Raji (cell line): Measurements from ENCODE around the gene CMTM1.

Experiments used
- POLR2A ChIP-seq: IDR thresholded peaks from 2 replicates; pipeline ENCODE4 v1.6.1; 2011; ENCODE audit warnings: low read depth, low read length, control low read depth; ENCODE audit not compliant: insufficient read depth

Gene CMTM1

DNA sequence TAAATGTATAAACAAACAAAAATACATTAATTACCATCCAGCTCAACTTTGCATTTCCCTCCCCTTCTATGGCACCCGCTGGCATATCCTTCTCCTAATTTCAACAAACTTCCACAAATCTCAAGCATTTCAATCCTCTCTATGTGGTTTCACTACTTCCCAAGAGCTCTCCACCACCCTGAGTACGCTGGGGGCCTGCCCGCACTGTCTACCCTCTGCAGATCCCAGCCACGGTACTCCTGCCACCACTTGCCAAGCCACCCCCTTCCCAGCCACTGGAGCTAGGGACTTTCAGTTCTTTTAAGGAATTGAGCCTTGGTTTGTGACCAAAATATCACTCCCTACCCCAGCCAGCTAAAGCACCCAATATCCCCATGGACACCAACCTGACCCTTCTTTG, 18.2 kb upstream of the CMTM1 start:
- no peak for TF ChIP-seq POLR2A

DNA sequence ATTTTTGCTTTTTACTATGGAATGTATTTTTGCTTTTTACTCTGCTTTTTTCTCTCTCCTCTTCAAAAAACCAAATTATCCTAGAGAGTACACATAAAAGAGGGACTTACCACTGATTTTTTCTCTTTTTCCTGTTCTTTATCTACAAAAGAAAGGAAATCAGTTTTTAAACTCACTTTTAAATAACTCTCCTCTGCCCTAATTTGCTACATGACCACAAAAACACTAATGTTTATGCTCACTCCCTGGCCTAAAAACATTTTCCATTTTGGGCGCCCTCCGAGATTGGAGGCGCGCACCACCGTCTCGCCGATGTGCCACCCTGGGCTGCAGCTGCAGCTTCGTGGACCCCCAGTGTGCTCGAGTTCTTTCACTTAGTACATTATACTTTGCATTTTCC, 17.4 kb upstream of the CMTM1 start:
- TF ChIP-seq POLR2A = no peak

DNA sequence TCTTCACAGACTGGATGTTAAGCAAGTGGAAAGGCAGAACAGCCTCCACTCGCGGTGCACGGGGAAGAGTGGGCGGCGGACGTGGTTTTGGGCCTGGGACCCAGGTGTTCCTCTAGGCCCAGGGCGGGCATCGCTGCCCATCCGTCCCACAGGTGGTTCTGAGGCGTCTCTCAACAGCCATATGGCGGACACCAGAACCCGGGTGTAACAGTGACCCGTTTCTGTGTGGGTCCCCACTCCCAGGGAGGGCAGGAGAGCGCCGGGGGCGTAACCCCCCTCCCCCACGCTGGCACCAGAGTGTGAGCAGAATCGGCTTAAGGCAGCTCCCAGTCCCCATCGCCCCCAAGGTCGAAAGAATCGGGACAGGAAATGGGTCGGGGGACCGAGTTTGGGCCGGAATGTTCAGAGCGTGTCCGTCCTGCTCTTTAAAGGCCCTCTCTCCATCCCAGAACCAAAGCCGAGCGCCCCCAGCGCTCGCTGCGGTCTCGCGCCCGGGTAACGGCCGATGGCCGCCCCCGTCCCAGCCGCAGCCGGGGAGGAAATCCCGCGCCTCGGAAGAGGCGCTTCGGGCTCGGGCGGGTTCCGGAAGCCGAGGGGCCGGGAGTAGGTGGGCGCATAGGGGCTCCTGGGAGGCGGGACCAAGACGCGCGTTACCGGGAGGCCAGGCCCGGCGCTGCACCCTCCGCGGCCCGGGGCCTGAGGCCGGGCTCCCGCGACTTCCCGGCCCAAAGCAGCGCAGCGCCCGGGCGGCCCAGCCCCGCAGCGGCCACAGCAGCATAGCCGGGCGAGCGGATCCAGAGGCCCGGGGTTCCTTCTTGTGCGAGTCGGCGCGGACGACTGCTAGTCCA, 16.7 kb upstream of the CMTM1 start, which contains the start of gene TK2:
Gene TK2, minus strand, starts transcription at position 839 of the 848 bp plus-strand sequence. Its CDS starts 61 bp downstream, at position 778.
- no peak for TF ChIP-seq POLR2A

DNA sequence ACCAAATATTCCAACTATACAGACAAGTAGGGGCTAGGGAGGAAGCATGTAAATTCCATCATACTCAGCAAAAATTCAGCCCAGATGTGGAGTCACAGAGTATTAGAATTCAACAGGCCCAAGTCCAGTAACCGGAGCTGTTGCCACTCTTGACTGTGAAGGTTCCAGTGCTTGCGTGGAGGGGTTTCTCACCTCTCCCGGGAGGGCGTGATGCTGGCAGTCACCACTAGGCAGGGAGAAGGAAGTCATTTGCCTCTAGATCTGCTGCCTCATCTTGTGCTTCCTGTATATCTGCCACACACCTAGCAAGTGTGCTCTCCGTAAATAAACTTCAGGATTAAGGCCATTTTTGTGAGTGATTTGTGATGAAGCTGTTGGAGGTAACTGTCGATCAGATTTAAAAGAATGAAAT, 14.9 kb upstream of the CMTM1 start:
- TF ChIP-seq POLR2A = peak; percentile 54; the same call in 1 of the 2 replicates

DNA sequence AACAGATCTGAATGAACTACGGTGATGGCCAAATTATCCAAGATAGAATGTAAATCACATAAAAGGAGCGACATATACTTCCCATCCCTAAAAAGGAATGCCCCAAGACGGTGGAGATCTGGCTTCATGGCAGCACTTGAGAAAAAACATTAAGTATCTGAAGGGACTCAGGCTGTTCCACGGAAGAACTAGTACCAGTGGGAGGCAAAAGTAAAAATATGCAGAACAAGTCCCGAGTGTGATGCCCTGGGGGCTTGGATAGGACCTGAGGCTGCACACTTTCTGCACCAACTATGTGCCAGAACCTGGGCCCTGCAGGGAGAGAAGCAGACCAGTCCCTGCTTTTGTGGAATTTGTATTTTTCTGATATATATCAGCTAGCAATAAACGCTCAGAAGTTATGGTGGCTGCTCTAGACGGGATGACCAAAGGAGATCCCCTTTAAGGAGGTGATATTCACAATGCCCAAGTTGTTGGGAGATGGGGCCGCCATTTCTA, 14.4 kb upstream of the CMTM1 start:
- no peak for TF ChIP-seq POLR2A

DNA sequence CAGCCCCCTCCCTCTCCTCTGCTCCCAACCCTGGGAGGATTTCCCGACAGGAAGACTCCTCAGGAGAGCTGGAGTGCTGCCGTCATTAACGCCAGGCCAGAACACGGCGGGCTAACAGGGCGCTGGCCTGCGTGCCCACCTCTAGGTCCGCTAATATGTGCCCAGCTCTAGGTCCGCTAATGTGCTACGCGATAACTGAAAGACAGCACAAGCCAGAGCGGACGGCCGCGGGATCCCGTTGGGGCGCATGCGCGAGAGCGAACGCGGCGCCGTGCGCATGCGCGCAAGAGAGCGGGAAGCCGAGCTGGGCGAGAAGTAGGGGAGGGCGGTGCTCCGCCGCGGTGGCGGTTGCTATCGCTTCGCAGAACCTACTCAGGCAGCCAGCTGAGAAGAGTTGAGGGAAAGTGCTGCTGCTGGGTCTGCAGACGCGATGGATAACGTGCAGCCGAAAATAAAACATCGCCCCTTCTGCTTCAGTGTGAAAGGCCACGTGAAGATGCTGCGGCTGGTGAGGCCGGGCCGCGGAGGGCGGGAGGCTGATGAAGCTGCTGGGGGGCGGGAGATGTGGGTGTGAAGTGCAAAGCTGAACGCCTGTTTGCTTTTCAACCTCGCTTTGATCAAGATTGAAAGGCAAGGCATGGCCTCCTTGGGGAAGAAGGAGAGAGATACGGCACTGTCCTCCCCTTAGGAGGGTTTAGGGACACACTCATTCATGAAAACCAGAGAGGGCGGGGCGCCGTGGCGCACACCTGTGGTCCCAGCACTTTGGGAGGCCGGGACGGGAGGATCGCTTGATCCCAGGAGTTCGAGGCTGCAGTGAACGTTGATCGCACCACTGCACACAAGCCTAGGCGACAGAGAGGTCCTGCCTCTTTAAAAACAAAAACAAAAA, 13.7 kb upstream of the CMTM1 start, which contains the start of gene CKLF:
Gene CKLF, plus strand, starts transcription at position 291 of the 892 bp plus-strand sequence. Its CDS starts 140 bp downstream, at position 431.
- TF ChIP-seq POLR2A = peak; percentile 93

DNA sequence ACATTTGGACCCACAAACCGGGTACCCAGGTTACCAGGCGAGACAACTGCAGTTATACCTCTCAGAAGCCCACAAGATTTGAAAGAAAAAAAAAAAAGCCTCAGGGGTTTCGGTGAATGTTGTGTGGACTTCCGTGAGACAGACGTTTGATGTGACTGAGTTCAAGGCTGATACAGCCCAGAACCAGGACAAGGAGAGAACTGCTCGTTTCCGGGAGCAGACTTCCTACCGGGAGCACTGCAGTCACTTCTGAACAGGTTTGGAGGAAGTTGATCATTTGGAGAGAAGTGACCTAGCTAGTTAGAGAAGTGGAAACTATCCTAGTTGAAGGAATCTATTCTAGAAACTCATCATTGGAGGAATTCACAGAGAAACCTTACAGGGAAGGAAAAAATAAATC, 13.0 kb upstream of the CMTM1 start:
- no peak for TF ChIP-seq POLR2A

DNA sequence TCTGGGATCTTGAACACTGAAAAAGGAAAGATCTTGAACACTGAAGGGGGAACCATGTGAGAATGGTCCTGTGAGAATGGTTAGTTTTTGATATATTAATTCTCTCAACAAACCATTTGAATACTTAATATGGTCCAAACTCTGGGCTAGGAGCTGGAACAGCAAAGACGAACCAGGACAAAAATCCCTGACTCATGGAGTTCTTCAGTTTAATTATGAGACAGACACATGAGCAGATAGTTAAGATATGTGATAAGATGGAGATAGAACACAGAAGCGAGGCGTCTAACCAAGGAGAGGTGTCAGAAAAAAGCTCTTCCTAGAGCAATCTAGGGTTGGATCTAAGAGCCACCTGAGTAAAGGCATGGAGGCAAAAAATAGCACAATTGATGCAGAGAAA, 12.2 kb upstream of the CMTM1 start:
- no peak for TF ChIP-seq POLR2A

DNA sequence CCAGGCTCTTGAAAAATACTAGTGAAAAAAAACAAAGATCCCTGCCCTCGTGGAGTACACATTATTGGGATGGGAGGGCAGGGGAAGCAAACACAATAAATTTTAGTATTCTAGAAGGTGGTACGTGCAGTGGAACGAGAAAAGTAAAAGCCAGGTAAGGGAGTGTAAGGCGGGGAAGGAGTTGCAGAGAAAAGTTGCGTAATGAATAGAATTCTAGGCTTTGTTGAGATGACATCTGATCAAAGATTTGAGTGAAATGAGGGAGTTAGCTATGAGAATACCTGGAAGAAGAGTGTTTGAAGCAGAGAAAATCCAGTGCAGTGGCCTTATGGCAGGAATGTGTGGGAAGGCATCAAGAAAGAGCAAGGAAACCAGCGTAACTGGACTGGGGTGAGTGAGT, 11.7 kb upstream of the CMTM1 start:
- no peak for TF ChIP-seq POLR2A

DNA sequence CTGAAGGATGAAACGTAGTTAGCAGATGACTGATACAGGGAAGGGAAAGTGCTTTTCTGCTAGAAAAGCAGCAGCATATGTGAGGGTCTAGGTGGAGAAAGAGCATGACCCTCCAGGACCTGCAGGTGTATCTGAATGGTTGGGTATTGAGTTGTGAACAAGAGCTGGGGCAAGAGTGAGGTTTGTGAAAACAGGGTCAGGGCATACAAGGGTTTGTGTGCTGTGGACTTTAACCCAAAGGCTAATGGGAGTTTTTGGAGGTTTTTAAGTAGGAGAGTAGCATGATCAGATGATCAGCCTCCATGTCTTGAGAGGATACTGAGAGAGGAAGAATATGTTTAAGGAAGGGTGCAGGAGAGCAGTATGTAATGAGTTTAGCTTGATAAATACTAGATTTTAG, 6.1 kb upstream of the CMTM1 start:
- TF ChIP-seq POLR2A = no peak

DNA sequence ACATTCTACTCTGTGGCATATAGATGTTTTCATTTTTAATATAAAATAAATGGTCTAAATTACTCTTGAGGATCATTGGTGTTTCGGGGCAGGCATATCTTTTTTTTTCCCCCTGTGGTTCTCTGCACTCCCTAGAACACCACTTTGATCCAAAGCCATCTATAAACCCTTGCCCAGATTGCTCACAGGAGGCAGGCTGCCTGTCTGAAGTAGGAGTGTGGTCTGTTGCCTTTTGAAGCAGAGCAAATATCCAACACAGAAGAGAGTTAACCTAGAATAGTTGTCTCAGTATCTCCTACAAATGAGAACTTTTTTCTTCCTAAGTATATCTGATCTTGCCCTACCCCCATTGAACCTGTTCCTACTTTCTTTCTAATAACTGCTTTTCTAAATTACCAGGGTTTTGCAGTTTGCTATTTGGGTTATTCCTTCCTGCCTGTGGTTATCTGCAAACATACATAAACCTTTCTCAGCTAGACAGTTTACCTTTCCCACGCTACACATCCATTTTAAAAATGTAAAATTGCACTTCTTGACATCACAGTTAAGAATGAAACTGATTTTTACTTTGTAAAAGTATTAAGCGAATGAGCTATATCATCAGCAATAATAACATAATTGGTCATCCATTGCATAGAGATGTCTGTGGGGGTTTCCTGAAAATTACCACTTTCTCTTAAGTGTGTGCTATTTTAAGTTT, 4.7 kb upstream of the CMTM1 start:
- no peak for TF ChIP-seq POLR2A

DNA sequence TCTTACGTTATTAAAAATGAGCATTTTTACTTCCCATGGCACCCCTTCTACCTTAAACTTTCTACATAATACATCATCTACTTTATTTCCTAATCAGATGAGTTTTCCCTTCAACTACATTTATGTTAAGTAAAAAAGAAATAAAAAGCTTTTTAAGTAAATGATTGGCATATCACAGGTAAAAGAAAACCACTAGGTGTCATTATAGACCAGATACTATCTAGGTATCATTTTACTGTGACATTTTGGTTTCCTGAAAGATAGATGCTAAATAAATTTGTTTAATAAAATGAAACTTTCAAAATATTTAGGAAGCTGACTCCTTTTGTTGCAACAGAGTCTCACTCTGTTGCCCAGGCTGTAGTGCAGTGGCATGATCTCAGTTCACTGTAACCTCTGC, 3.8 kb upstream of the CMTM1 start:
- TF ChIP-seq POLR2A = no peak

DNA sequence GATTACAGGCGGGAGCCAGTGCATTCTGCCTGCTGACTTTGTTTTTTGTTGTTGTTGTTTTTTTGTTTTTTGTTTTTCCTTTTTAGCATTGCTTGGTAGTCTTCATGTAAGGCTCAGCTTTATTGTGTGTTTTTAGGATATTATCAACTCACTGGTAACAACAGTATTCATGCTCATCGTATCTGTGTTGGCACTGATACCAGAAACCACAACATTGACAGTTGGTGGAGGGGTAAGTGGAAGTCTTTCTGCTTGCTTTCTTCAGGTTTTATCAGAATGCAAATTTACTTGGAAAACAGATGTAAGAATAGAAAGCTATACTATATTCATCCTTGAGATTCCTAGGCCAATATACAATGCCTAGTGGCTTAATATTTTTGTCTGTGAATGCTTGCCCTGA, 3.3 kb upstream of the CMTM1 start:
- no peak for TF ChIP-seq POLR2A

DNA sequence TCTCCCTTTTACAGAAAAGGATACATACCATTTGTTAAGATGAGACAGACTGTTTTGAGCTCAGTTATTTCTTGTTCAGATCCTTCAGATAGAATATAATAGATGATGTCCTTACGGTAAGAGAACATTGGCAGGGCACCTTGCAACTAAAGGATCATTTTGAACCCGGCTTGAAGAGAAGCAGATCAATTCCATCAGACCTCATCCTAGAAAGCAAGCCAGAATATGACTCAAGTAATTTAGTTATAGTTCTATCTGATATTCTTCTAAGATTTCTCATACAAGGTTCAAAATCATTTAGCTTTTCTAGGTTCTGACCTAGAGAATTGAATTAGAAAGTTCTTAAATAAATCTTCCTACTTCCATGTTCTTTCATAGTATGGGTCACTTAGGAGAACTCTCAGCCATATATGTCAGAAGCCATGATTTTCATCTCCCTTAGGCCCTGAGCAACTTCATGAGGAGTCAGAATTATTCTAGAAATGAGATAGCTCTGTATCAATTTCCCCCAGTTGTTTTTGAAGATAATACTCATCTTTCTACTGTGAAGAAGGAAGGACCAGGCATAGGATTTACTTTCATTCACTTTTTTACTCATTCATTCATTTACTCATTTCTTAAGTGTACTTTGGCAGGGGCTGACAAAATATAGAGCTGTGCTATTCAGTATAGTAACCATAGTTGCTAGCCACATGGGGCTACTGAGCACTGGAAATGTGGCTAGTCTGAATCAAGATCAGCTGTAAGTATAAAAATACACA, 2.5 kb upstream of the CMTM1 start:
- TF ChIP-seq POLR2A = no peak
